ENCODE data around the gene SLC34A3.
"Not testable (repeated sequence)": the region's sequence is repeated elsewhere in the genome, so short reads cannot be mapped to it uniquely, and the experiment has no call there.

The SLC34A3 gene

GRCh38 chr9:137234758-137235423 lies 4.2 kb downstream of the SLC34A3 start:
- no peak for TF ChIP-seq CTCF (conservative IDR thresholded peaks at IDR 0.05; ENCODE audit: control insufficient read depth, insufficient read depth, low read depth, low read length)
- DNase-seq (ENCODE audit: low read depth) = no peak
- no peak overlapping the region for H3K4me3 ChIP-seq (ENCODE audit: control insufficient read depth, low read depth, low read length)

- TF ChIP-seq CTCF (conservative IDR thresholded peaks at IDR 0.05; ENCODE audit: control insufficient read depth, insufficient read depth, low read depth, low read length) = no peak
- H3K4me3 ChIP-seq (ENCODE audit: control insufficient read depth, low read depth, low read length) = no peak overlapping the region
These were observed 4.9 kb downstream of the SLC34A3 start for GRCh38 chr9:137235424-137236237.

GRCh38 chr9:137236238-137236935 lies 5.7 kb downstream of the SLC34A3 start:
- no peak overlapping the region for H3K4me3 ChIP-seq (ENCODE audit: control insufficient read depth, low read depth, low read length)
- TF ChIP-seq CTCF (conservative IDR thresholded peaks at IDR 0.05; ENCODE audit: control insufficient read depth, insufficient read depth, low read depth, low read length) = peak; percentile 78
- peak; percentile 66 for DNase-seq (ENCODE audit: low read depth)

More at GRCh38 chr9:137235424-137236237, 4.9 kb downstream of the SLC34A3 start:
- no peak for DNase-seq (ENCODE audit: low read depth)

- H3K4me3 ChIP-seq (ENCODE audit: control insufficient read depth, low read depth, low read length) = no peak overlapping the region
- no peak for DNase-seq (ENCODE audit: low read depth)
- no peak for TF ChIP-seq CTCF (conservative IDR thresholded peaks at IDR 0.05; ENCODE audit: control insufficient read depth, insufficient read depth, low read depth, low read length)
These were observed 6.3 kb downstream of the SLC34A3 start for GRCh38 chr9:137236936-137237421.

- no peak overlapping the region for H3K4me3 ChIP-seq (ENCODE audit: control insufficient read depth, low read depth, low read length)
- no peak for DNase-seq (ENCODE audit: low read depth)
- no peak for TF ChIP-seq CTCF (conservative IDR thresholded peaks at IDR 0.05; ENCODE audit: control insufficient read depth, insufficient read depth, low read depth, low read length)
These were observed 7.3 kb downstream of the SLC34A3 start for GRCh38 chr9:137237759-137238726.

- not testable (repeated sequence) for DNase-seq (ENCODE audit: low read depth)
- peak overlapping the region; percentile 62 for H3K4me3 ChIP-seq (ENCODE audit: control insufficient read depth, low read depth, low read length)
These were observed 9.0 kb downstream of the SLC34A3 start for GRCh38 chr9:137239541-137240200.

Measured in fibroblast of mammary gland (primary cell).